GM21825 (cell line): ENCODE measurements around the gene TADA2A.
A peak's percentile ranks its signal among the peaks of the same experiment; 100 is the strongest.

ENCODE experiments used
- ATAC-seq: cut with Tn5 transposase; IDR thresholded peaks from one replicate; pipeline ENCODE4 v1.9.1; 2021; ENCODE audit warnings: mild to moderate bottlenecking, moderate library complexity; ENCODE audit not compliant: unreplicated experiment

The TADA2A gene

DNA sequence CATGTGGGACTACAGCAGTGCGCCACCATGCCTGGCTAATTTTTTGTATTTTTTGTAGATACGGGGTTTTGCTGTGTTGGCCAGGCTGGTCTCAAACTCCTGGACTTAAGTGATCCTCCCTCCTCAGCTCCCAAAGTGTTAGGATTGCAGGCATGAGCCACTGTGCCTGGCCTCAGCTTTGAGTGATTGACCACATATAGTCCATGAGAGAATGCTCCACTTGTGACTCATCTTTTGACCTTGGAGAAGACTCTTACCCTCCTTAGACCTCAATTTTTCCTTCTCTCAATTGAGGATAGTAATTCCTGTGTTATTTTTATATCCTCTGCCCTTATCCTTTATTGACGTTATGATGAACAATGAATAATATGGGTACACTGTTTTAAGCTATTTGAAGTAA, 52.1 kb downstream of the TADA2A start:
- no peak for ATAC-seq

DNA sequence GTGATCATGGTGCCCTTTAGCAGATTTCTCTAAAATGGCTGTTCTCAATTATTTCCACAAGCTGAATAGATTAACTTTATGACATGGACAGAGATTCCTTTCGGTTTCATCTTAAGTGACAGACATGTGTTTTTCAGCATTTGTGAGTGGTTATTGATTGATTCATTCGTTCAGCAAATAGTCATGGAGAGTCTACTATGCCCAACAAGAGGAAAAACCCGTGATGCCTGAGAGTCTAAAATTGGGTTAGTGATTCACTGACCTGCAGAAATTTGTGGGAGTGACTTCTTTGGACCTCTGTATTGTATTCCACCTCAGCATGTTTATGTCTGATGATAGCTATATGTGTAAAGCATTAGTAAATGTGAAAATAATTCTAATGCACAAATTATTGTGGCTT, 55.0 kb downstream of the TADA2A start:
- no peak for ATAC-seq

DNA sequence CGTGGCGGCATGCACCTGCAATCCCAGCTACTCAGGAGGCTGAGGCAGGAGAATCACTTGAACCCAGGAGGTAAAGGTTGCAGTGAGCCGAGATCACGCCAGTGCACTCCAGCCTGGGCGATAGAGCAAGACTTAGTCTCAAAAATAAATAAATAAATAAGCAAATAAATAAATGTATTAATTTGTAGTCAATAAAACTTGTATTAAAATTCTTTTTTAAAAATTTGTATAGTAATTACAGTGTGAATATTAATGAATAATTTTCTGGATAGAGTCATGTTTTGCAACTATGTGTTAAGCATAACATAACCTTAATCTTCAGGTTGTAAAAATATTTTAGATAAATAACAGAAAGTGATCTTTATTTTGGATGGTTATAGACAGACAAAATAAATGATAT, 55.8 kb downstream of the TADA2A start:
- ATAC-seq, result no peak

DNA sequence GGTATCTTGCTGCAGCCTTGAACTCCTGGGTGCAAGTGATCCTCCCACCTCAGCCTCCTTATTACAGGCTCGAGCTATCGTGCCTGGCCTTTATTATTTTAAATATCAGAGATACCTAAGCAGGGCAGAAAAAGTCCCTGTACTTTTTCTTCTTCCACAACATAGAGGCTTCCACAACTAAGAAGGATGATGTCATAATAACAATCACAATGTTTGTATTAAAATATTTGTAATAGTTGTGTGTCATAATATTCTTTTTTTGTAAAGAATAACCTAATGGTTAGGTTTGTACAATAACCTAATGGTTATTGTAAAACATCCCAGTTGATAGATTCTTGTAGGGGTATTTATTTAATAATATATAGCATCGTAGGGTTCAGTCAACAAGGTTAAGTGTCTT, 56.4 kb downstream of the TADA2A start:
- no peak for ATAC-seq

DNA sequence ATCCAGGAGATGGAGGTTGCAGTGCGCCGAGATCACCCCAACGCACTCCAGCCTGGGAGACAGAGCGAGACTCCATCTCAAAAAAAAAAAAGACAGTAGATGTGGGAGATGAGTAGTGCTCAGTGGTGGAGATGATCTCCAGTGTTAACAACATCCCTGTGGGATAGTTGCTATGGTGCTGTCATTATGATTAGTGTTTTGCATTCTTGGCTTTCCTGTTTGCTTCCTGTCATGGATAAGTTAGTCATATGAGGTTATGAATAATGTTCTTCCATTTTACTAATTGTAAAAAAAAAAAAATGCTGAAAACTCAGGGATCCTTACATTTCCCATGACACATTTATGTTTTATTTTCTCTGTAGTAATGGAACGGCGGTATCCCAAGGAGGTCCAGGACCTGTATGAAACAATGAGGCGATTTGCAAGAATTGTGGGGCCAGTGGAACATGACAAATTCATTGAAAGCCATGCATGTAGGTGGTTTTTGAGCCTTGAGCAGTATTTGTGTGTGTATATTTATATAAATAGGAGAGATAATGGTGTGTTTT, 58.5 kb downstream of the TADA2A start:
- no peak for ATAC-seq

DNA sequence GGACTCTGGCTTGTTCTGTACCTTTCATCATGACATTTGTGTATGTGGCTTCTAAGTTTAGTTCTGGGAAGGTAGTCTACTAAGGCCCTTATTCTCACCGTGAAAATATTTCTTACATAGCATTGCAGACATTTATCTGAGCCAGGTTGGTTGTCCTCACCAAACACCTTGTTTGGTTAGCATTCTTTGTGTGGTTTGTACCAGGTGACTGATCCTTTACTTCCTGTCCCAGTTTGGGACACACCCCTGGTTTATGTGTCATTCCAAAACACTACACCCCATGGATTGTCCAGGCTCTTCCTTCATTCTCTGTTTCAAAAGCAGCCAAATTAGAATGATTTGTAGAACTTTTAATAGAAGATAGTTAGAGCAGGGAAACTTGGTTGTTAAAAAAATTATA, 59.8 kb downstream of the TADA2A start:
- no peak for ATAC-seq

DNA sequence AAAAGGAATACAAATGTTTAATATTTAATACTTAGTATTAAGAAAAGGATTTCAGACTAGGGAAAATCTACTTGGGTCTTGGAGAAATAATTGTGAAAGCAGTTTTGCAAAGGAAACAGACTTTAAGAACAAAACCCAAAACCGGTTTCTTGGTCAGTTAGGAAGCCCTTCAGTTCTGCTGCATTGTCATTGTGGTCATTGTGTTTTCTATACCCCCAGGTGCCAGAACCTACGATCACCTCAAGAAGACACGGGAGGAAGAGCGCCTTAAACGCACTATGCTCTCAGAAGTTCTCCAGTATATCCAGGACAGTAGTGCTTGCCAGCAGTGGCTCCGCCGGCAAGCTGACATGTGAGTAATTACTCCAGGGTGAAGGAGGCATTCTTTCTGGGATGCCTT, 63.5 kb downstream of the TADA2A start:
- ATAC-seq, result no peak

DNA sequence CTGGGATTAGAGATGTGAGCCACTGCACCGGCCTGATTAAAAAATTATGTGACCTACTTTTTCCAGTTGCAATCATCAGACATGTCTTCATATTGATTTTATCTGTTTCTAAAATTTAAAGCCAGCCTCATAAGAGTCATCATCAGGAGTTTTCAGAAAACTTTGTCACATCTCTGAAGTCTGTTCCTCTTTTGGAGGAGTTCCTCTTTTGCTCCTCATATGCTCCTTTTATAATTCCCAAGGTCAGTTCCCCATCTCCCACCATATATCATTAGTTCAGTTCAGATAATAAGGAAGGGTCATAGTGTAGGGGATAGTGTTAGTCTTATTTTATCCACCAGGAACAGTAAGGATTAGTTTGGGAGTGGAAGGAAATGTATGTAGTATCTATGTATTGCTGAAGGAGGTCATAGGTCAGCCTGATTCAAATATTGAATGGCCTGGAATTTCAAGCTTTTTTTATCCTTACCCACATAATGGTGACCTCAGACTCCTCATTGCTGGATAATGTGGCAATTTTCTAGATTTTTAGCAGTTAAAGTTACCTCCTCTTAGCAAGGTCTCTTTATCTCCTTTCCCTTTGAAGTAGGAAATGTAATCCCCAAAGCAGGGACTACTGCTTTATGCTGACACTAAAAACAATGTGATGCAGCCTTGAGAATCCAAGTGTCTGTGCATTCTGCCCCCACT, 69.2 kb downstream of the TADA2A start:
- ATAC-seq, result no peak

DNA sequence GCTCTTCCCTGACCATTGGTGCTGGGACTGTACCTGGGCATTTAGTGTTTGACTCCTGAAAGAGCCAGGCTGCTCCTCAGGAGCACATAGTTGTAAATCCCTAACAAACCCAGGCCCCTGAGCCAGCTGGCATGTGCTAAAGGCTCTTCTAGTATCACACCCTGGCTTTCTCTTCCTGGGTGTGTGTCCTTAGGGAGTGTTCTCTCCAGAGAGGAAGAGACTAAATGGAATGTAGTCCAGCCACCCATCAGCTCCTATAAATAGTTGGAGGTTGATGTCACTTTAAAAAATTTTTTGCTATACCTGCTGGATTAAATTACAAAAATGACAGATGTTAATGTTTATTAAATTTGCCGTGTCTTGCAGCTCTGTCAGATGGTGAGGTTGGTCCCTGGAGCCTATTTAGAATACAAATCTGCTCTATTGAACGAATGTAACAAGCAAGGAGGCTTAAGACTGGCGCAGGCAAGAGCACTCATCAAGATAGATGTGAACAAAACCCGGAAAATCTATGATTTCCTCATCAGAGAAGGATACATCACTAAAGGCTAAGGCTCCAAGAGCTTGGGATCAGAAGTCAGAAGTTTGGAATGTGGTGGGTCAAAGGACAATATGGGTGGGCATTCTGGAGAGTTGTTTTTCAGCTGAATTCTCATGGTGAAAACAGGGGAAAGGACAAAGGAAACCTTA, 69.9 kb downstream of the TADA2A start:
- no peak for ATAC-seq

DNA sequence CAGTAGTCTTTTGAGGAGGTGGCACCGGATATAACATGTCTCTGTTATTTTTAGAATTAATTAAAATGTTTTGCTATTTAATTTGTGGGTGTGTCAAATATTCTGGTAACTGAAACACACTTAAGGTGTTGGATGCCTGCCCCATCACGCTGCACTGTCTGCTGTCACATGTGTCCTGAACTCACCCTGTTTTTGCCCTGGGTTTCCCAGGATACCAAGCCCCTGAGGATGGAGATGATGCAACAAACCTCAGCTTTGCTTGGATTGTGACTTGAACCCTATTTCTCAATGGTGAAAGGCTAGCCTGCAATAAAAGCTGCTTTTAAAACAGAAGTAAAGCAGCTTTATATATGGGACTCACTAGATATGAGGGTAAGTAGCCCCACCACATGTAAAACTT, 71.5 kb downstream of the TADA2A start:
- no peak for ATAC-seq

DNA sequence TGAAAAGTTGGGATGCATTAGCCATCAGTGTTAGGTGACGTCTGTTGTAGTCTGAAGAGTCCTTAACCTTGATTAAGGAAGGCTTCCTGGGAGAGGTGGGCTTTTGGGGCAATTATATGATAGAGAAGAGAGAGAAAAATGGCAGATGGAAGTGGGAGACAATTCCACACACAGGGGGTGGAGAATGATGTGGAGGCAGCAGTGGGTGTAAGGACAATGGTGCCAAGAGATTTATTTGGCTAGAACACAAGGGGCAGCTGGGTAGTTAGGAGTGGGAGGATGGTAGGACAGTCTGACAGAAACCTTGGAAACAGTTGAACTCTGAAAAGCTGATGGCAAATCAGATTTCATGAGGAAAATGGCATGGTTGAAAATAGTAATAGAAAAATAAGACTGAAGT, 72.3 kb downstream of the TADA2A start:
- ATAC-seq, result no peak

DNA sequence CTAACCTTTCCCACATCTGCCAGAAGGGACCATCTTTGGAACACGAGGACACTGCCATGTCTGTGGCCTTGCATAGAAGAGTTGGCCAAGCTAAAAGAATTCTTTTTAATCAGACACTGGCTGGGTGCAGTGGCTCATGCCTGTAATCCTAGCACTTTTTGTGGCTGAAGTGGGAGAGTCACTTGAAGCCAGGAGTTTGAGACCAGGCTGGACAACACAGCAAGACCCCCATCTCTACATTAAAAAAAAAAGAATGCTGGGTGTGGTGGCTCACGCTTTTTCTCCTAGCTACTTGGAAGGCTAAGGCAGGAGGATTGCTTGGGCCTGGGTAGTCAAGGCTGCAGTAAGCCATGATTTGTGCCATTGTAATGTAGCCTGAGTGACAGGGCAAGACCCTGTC, 73.7 kb downstream of the TADA2A start:
- no peak for ATAC-seq

DNA sequence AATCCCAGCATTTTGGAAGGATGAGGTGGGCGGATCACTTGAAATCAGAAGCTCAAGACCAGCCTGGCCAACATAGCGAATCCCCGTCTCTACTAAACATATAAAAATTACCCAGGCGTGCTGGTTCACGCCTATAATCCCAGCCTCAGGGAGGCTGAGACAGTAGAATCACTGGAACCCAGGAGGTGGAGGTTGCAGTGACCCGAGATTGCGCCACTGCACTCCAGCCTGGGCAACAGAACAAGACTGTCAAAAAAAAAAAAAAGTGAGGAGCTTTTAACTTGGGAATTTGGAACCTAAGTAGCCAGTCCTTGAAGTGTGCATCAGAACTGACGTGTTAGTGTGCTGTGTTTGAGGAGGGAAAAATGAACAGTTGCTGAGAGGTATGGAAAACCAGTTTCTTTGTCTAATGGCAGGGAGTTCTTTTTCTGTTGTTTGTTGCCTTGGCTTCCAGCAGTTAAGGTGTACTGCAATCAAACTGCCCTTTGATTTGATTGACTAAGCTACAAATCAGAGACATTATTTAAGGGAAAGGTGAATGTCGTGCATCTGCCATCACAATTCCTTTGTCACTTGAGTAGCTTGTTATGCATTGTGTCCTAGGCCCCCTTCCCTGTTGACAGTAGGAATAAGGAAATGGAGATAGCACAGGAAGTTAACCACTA, 74.4 kb downstream of the TADA2A start:
- ATAC-seq, result no peak

DNA sequence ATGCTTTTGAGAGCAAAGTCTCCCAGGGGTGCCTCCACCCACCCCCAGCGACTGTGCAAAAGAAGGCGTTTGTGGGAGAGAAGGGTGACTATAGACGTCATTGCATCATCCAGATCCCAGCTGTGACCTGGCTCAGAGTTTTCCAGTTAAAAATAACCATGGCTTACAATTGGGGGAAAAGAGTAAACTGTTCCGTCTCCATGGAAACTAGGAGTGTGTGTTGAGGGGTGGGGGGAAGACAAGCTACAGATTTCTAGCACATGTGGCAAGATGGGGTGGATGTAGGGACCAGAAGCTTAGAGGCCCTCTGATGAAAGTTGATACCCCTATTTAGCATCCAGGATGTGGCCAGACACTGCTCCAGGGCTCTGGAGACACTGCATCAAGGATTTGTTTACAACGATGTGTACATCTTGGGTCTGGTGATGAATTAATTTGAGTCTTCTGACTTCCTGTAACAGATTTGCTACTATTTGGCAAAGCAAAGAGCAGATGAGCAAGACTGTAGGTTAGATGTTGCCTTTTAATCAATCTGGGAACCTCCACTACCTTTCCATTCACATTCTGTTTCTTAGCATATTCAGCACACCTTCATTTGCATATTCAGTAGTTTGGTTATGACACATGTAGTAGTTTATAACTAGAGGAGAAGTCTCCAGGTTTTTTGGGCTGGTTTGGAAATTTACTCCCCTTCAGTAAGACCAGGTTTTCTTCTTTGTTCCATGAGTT, 76.8 kb downstream of the TADA2A start:
- no peak for ATAC-seq

DNA sequence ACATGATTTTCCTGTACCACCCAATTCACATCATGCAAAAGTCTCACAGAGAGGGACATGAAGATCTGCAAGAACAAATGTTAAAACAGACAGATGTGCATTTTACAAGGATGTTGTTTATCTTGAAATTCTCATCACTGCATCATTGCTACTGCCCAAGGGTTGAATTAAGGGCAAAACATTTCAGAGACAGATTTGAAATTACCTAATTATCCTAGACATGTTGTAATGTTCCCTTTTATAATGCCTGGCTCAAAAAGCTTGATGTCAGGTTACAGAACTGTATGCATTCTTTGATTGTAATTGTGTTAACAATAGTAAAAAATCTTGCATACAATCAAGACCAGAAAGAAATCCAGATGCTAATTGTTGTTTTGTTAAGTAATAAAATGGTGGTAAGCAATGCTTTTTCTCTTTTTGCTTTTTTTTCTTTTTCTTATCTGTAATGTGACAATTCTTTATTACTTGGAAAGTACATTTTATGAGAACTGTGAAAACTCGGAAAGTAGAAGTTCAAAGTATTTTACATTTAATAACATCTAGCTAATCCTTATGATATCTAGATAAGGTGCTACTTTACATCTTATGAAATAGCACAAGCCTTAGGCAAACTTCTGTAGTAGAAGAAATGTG, 79.4 kb downstream of the TADA2A start:
- no peak for ATAC-seq

DNA sequence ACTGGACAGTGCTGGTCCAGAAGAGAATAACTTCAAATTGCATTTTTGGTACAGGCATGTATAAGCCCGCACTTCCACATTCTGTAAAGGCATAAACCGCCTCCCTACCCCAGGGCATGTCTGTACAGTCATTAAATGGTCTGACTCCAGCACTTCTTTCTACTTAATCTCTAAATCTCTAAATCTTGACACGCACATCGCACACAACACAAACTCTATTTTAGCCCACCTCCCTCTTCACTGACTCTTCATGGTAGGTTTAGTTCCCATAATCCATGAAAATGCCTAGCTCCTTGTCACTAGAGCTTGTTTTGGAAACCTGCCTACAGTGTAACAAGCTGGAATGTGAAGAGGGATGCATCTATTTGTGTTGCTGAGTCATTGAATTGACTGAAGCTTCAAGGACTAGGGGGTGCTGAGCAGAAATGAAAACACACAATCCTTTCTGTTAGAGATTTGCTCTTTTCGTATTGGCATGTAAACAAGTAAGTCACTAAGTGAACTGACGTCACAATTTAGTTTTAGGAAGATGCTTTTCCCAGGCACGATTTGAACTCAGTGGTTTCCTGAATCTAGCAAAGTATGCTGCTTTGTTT, 81.4 kb downstream of the TADA2A start:
- ATAC-seq, result no peak

DNA sequence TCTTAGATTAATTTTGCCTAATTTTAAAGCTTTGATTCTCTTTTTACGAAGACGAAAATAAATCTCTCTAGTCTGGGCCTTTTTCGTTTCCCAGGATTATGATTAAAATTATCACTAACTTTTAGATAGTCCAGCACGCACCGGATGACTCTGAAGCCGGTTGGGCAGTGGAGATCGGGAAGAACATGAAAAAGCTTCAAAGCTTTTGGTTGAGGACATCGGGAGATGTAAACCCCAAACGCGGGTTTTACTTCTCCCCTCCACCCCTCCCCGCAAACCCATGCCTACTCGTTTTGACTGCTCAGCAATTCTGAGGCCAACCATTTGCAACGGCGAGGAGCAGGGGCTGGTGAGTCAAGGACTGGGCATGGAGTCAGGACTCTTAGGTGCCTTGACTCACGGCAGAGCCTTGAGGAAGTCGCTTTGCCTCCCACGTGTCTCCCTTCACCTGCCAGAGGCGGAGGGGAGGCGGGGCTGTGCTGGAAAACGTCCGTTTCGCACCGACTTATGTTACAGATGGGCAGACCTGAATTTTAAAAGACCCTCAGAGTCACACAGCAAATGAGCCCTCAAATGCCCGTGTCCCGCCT, 82.0 kb downstream of the TADA2A start:
- ATAC-seq, result peak; percentile 12

DNA sequence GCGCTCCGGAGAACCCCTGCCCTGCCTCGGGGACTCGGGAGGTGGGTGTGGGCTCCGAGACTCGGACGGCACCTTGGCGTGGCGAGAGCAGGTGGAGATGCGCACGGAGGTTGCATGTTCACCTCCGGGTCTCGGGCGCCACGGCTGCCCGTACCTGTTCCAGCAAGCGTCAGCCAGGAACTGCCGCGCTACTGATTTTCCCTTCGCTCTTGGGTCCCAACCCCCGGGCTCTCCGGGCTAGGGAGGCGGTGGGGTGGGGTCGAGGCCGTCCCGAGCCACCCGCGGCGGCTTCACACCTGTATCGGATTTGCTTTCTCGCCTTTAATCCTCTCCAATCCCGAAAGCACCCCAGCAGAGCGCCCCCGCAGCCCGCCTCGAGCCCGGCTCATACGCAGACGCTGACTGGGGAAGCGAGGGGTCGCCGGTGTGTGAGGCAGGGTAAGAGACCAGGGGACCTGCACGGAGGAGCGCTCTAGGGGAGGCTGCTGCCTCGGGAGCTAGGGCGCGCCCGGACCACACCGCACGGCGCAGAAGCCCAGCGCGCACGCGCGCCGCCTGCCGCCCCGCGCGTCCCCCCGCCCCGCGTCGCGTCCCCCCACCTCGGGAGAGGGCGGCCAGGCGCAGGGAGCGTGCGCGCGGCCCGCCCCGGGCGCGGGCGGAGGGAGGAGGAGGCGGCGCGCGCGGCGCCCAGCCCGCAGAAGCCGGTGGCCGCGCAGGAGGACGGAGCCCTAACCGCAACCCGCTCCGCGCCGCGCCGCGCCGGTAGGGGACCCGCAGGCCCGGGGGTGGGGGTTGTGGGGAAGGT, 82.7 kb downstream of the TADA2A start, which contains the start of gene DUSP14:
DUSP14 (plus strand) TSS at position 695 of the 805 bp plus-strand sequence. CDS start 22,382 bp downstream, outside the sequence.
- peak; percentile 59 for ATAC-seq

DNA sequence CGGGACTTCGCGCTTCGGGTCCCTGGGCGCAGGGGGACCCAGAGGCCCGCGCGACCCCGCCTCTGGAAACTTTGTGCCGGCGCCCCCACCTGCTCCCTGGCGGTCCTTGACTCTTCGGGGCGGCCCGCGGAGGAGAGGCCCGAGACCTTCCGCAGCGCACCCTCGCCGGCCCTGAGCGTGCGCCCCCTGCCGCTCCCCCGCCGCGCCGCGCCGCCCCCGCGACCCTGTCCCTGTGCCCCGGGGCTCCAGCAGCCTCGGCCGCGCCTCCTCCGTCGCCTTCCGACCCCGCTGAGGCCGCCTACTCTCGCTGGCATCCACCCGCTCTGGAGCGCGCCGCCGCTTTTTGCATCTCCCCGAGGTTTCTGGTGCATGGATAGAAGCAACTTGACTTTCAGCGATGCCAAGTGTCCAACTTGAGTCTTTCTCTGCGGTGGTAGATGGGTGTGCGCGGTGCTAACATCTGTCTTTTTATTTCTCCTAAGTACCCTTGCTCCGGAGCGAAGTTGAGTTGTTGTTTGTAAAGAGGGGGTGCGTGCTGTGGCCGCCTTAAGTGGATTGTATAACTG, 83.4 kb downstream of the TADA2A start:
- ATAC-seq, result peak; percentile 54
